NCI-H1048 (cell line): ENCODE measurements around the gene AMDHD2.
A peak's percentile ranks its signal among the peaks of the same experiment; 100 is the strongest.
"Not testable (repeated sequence)": the region's sequence is repeated elsewhere in the genome, so short reads cannot be mapped to it uniquely, and the experiment has no call there.

Experiments
- DNase-seq: peaks from one replicate; lab custom pipeline; 2025; lab: John Stamatoyannopoulos, UW

AMDHD2 gene

DNA sequence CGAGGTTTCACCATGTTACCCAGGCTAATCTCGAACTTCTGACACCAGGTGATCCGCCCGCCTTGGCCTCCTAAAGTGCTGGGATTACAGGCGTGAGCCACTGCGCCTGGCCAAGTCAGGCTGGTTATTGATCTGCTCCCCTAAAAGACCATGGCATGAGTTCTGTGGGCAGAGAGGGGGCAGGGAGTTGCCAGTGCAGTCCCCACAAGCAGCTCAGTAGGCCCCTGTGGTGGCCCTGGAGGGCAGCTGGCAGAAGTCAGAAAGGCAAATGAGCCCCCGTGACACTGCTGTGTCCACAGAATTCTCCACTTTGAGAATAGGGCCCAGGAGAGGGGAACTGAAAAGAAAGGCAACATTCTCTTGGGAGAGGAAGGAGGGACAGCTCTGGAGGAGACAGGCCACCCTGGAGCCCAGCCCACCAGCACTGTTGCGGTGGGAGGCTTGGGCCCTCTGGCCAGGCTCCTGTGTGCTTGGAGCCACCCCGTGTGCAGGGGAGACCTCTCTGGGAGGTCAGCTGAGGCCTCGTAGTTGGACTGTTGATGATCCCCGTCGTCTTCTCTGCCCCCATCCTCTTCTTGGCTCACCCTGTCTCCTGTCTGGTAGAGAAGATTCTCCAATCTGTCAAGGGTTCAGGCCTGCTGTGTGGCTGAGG is 2.1 kb upstream of the AMDHD2 start:
- DNase-seq: no peak

- no peak for DNase-seq
These were observed 1.1 kb upstream of the AMDHD2 start for GRCh38 chr16:2518823-2519710.

GRCh38 chr16:2519711-2520080 is 475 bp upstream of the AMDHD2 start:
- no peak for DNase-seq

- no peak for DNase-seq
These were observed 787 bp downstream of the AMDHD2 start for GRCh38 chr16:2520784-2521531.

DNA sequence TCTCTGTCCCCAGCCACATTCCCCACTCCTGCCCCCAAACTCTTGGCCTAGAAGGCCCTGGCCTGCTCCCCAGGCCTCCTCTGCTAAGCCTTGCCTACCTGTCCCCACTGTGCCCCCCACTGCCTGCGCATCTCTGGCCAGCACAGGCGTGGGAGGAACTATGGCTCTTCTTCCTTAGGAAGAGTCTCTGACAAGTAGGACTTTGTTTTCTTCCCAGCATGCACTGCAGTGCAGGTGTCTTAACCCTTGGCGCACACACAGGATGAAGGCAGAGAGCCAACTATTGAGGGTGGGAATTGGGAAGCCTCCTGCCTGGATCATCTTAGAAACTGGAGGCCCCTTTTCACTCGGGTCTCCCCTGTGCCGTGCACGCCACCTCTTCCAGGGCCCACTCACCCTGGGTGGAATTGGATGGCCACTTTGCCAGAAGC is 3.6 kb downstream of the AMDHD2 start:
- DNase-seq: no peak

DNA sequence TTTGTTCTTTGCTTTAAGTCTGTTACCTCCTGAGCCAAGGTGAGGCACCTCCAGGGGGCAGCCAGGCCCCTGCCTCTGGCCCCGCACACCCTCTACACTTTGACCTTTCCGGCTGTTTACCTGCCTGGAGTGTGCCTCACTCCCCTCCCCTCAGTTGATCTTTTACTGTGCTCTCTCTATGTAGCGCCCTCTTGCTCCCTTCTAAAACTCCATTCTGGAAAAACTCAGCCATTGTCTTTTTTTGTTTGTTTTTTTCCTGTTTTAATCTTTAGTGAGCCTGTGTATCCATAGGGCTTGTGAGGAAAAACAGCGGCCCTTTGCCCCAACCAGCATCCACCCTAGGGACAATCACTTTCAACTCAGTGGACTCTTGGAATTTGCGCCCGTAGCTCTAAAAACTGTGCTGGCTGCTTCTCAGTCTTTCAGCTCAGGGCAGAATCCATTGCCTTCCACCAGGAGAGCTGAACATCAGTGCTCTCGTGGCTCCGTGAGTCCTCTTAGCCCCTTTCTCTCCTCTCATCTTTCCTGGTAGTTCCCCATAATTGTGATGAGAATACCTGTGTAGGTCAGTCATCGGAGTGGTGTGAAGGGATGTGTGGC is 4.3 kb downstream of the AMDHD2 start:
- no peak for DNase-seq

GRCh38 chr16:2526135-2526534 is 6.0 kb downstream of the AMDHD2 start:
- no peak for DNase-seq

DNA sequence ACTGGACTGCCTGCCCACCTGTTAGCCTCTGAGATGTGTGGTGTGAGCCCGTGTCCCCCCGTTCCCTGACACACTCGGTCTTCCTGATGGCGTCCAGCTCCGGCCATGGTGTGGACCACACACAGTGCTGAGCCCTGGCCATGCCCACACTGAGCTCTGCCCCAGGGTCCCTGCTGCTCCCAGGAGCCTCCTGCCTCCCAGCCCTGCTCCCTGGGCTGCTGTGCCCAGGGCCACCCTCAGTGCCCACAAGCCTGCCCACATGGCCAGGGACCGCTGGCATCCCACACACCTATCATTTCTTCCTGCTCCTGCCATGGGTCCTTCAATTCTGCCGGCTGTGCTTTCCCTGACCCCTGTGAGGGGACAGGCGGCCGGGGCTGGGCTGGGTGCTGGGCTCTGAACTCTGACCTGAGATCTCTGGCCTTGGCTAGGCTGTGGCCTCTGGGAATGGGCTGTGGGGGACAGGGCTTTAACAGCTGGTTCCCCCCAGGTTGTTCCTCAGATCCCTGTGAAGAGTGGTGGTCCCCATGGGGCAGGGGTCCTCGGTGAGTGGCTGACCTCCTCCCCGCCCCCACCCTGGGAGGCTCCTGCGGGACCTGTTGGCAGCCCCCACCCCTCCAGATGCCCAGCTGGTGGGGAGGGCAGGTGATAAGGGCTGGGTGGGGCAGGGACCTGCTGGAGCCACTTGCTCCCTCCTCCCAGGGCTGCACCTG is 7.1 kb downstream of the AMDHD2 start:
- DNase-seq: no peak

GRCh38 chr16:2527784-2528100 is 7.6 kb downstream of the AMDHD2 start:
- DNase-seq: no peak

GRCh38 chr16:2528161-2529060 is 8.2 kb downstream of the AMDHD2 start:
- DNase-seq: no peak

- no peak for DNase-seq
These were observed 9.1 kb downstream of the AMDHD2 start for GRCh38 chr16:2529061-2529931.

DNA sequence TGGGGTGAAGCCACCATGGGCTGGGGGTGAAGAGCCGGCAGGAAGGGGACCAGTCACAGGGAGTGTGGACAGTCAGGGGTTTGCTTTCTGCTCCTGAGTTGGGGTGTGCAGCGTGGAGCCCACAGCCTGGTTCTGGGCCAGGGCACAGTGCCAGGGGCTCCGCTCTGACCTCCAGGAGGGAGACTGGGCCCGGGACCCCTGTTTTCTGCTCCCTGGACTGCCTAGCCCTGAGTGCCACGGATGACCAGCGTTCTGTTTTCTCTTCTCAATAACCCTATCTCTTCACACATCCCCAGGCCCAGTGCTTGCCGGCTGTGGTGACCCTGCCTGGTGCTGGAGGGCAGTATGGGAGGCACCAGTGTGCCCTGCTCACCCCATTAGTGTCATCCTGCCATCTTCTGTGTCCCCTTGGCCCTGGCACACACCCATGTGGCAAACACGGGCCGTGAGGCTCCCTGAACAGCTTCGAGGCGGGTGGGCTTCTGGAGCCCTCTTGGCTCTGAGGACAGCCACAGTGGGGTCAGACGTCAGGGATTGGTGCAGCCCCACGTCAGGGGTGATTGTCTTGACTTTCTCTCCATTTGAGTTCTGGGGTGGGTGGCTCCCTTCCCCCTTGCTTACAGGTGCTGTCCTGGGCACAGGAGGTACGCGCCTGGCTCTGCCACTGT is 9.9 kb downstream of the AMDHD2 start:
- DNase-seq: no peak

- no peak for DNase-seq
These were observed 10.6 kb downstream of the AMDHD2 start for GRCh38 chr16:2530629-2531318.

DNA sequence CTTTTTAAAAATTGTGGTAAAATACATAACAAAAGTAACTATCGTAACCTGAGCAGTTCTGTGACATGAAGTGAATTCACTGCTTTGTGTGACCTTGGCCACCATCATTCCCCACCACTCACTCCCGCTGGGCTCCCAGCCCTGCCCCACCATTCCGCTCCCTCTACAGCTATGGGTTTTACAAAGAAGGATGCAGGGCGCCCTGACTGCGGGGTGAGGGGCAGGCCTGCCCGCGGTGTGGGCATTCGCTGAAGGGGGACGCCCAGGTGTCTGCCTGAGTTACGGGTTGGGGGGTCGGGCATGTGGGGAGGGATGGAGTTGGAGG is 11.2 kb downstream of the AMDHD2 start, which contains the start of gene CEMP1:
Gene CEMP1 (minus strand): TSS at position 38 of the 325 bp plus-strand sequence. CDS start 335 bp downstream, outside the sequence.
- no peak for DNase-seq

GRCh38 chr16:2531696-2532493 is 11.7 kb downstream of the AMDHD2 start:
- peak; percentile 85 for DNase-seq

GRCh38 chr16:2532494-2533141 is 12.4 kb downstream of the AMDHD2 start:
- DNase-seq: peak; percentile 4

DNA sequence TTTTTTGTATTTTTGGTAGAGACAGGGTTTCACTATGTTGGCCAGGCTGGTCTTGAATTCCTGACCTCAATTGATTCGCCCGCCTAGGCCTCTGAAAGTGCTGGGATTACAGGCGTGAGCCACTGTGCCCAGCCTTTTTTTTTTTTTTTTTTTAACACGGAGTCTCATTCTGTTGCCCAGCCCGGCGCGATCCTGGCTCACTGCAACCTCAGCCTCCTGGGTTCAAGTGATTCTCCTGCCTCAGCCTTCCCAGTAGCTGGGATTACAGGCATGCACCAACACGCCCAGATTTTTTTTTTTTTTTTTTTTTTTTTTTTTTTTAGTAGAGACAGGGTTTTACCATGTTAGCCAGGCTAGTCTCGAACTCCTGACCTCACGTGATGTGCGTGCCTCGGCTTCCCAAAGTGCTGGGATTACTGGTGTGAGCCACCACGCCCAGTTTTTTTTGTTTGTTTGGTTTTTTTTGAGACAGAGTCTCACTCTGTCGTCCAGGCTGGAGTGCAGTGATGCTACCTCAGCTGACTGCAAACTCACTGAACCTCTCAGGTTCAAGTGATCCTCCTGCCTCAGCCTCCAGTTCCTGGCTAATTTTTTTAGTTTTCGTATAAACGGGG is 13.1 kb downstream of the AMDHD2 start:
- DNase-seq: not testable (repeated sequence)
